Gastrocnemius medialis (tissue), 4 donors: ENCODE measurements around the gene CAMK4. TPM values are rescaled to one million over a fixed set of nuclear protein-coding genes. Genes with fewer than 3 reads are reported as not detected.

Experiments used
- ATAC-seq, 2 donors: fragments of 150-250 bp; one replicate each; pipeline ENCODE4 v1.9.1; 2016
- DNase-seq, 2 donors: peaks; one replicate each; pipeline ENCODE4 v3.0.0-alpha.2; 2019
- H3K27ac ChIP-seq, 4 donors: fragments of 200-600 bp; sonication (generic); 1 replicate in 1 of 4; 2 replicates in 3 of 4; pipeline ENCODE4 v1.5.1; 2016 to 2018; ENCODE audit warnings: mild to moderate bottlenecking in 2 of 4, moderate library complexity in 1 of 4
- H3K27me3 ChIP-seq, 3 donors: fragments of 200-600 bp; sonication (generic) in 2 of 3; 1 replicate in 1 of 3; 2 replicates in 2 of 3; pipeline versions ENCODE4 v1.5.1 to v1.6.0; 2016 to 2019; ENCODE audit warnings: mild to moderate bottlenecking in 1 of 3, moderate library complexity in 1 of 3
- H3K36me3 ChIP-seq, 2 donors: fragments of 200-600 bp; sonication (generic) in 1 of 2; one replicate each; pipeline ENCODE4 v1.5.1; 2017 to 2018
- H3K4me1 ChIP-seq, 2 donors: fragments of 200-600 bp; sonication (generic) in 1 of 2; one replicate each; pipeline ENCODE4 v1.5.1; 2016 to 2017; ENCODE audit warnings: mild to moderate bottlenecking in 2 of 2
- H3K4me3 ChIP-seq, 4 donors: fragments of 200-600 bp; sonication (generic) in 3 of 4; 1 replicate in 1 of 4; 2 replicates in 3 of 4; pipeline ENCODE4 v1.5.1; 2016 to 2019; ENCODE audit warnings: mild to moderate bottlenecking in 2 of 4
- H3K9me3 ChIP-seq, 3 donors: fragments of 200-600 bp; sonication (generic) in 2 of 3; 1 replicate in 1 of 3; 2 replicates in 2 of 3; pipeline ENCODE4 v1.5.1; 2016 to 2019
- CTCF ChIP-seq, 5 experiments: fragments of 450-650 bp in 3 of 5; fragments of 200-600 bp in 2 of 5; sonication (generic) in 2 of 5; IDR thresholded peaks in 4 of 5; conservative IDR thresholded peaks in 1 of 5; 1 replicate in 4 of 5; 2 replicates in 1 of 5; pipeline ENCODE4 v1.5.1; 2016 to 2019; ENCODE audit warnings: antibody characterized with exemption in 5 of 5, mild to moderate bottlenecking in 3 of 5, moderate library complexity in 3 of 5
- POLR2A ChIP-seq, 2 donors: fragments of 450-650 bp; IDR thresholded peaks; one replicate each; pipeline ENCODE4 v1.6.1; 2017; ENCODE audit warnings: antibody characterized with exemption in 2 of 2, mild to moderate bottlenecking in 2 of 2, moderate library complexity in 2 of 2
- in situ Hi-C, 4 donors: fragments of 200-750 bp; cut with MboI; loops; one replicate each; pipeline versions ENCODE4 v1.15.0 to v1.8.0; 2017; ENCODE audit warnings: low sequenced_read_pairs in 4 of 4
- intact Hi-C: fragments of 100-400 bp; cut with DNase I; formaldehyde crosslinking; loops from one replicate; pipeline ENCODE4 v1.15.1; 2023; ENCODE audit warnings: low total_unique reads
- total RNA-seq, 4 donors: library from RNA; depleted of rRNA; stranded (reverse); fragments of >200 nt; gene quantifications; one replicate each; pipeline versions ENCODE4 v1.1.0 to v1.2.3, GENCODE V29; 2016

CAMK4 gene
- total RNA-seq, 4 donors from 2014 or later: 0.27 to 1.0 (median 0.72) TPM

GRCh38 chr5:111231119-111231518, 6.9 kb downstream of the CAMK4 start:
- Histone ChIP-seq H3K27me3 (peaks cover 0 to 9% (median 4%) of the 10 kb centered on the region in 3 donors), H3K4me1 (no peaks in the 10 kb centered on the region), H3K4me3 (no peak overlapping the region), H3K27ac (no peak overlapping the region), H3K36me3 (no peaks in the 10 kb centered on the region), H3K9me3 (no peaks in the 10 kb centered on the region)
- TF ChIP-seq CTCF (IDR thresholded peaks at IDR 0.05 in 4 of 5, conservative IDR thresholded peaks at IDR 0.05 in 1 of 5) (no peak), POLR2A (IDR thresholded peaks at IDR 0.05) (no peak)
- in situ Hi-C loops: no loop called here
- intact Hi-C loops: no loop called here
- no peak for DNase-seq
- ATAC-seq: no peak

DNA sequence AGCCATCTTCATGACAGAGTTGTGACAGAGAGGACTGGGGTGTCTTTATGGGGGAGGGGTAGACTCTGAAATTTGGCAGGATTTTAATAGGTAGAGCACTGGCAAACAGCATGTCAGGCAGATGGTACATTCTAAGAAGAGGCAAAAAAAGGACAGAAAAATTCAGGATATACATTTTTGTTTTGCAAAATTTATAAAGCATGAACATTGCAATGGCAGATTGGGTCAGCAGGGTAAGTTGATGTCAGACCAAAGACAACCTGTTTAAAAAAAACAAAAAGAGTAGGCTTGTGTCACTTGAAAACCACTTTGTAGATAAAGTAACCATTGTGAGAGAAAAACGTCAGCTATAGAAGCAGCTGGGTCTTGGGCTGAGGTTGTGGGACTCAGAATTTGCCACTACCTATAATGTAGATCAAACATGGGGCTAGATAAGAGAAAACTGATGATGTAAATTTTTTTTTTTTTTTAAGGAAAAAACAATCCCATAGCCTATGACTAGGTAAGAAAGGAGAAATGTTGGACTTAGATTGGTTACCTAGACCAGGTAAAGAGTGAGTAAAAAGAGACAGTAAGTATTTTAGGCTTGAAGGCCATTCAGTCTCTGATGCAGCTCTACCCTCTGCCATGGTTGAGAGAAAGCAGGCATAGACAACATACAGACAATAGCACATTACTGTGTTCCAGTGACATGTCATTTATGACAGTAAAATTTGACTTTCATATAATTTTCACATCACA, 8.3 kb downstream of the CAMK4 start:
- H3K36me3 ChIP-seq: no peaks in the 10 kb centered on the region
- intact Hi-C loops: no loop called here
- H3K4me1 ChIP-seq: no peaks in the 10 kb centered on the region
- no peak for ATAC-seq
- H3K27me3 ChIP-seq: no peaks in the 10 kb centered on the region
- no peak overlapping the region for H3K4me3 ChIP-seq
- no peak for TF ChIP-seq CTCF (IDR thresholded peaks at IDR 0.05 in 4 of 5, conservative IDR thresholded peaks at IDR 0.05 in 1 of 5)
- TF ChIP-seq POLR2A (IDR thresholded peaks at IDR 0.05): no peak
- no peak for DNase-seq
- in situ Hi-C loops: no loop called here
- no peak overlapping the region for H3K27ac ChIP-seq
- no peaks in the 10 kb centered on the region for H3K9me3 ChIP-seq

DNA sequence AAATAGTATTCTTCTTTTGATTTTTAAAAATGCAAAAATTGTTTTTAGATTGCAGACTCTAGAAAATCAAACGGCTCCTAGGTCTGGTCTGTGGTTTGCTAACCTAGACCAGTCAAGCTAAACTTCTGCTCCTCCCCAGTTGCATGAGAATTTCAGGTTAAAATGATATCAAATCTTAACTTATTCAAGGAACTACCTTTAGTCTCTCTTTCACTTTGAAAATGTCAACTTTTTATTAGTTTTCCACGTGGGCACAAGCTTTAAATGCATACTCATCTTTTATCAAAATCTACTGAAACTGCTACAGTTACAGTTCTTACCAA, 8.8 kb downstream of the CAMK4 start:
- Histone ChIP-seq H3K27ac (no peak overlapping the region), H3K27me3 (no peaks in the 10 kb centered on the region), H3K4me3 (no peak overlapping the region), H3K9me3 (no peaks in the 10 kb centered on the region), H3K36me3 (no peaks in the 10 kb centered on the region), H3K4me1 (no peaks in the 10 kb centered on the region)
- no peak for ATAC-seq
- in situ Hi-C loops: no loop called here
- intact Hi-C loops: no loop called here
- DNase-seq: no peak
- no peak for TF ChIP-seq CTCF (IDR thresholded peaks at IDR 0.05 in 4 of 5, conservative IDR thresholded peaks at IDR 0.05 in 1 of 5)
- TF ChIP-seq POLR2A (IDR thresholded peaks at IDR 0.05): no peak

DNA sequence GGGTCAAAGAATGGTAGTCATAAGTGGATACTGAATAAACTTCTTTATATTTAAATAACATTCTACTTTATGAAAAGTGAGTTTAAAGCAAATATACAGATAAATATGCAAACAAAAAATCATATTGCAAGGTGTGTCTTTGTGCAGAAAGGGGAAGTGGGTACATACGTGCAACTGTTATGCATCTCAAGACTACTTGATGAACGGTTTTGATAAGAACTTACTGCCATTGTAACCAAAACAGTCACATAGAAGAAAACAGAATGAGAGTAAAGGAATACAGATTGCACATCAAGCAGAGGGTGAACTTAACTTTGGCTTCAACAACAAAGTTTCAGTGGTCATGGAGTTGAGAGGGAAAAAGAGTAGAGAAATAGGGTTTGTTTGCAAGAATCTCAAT, 9.9 kb downstream of the CAMK4 start:
- H3K4me1 ChIP-seq: no peaks in the 10 kb centered on the region
- no peaks in the 10 kb centered on the region for H3K36me3 ChIP-seq
- in situ Hi-C loops (no loop called here), intact Hi-C loops (no loop called here)
- no peak for ATAC-seq
- no peaks in the 10 kb centered on the region for H3K27me3 ChIP-seq
- H3K9me3 ChIP-seq: no peaks in the 10 kb centered on the region
- H3K27ac ChIP-seq: no peak overlapping the region
- no peak overlapping the region for H3K4me3 ChIP-seq
- no peak for TF ChIP-seq CTCF (IDR thresholded peaks at IDR 0.05 in 4 of 5, conservative IDR thresholded peaks at IDR 0.05 in 1 of 5)
- no peak for TF ChIP-seq POLR2A (IDR thresholded peaks at IDR 0.05)
- DNase-seq: no peak

DNA sequence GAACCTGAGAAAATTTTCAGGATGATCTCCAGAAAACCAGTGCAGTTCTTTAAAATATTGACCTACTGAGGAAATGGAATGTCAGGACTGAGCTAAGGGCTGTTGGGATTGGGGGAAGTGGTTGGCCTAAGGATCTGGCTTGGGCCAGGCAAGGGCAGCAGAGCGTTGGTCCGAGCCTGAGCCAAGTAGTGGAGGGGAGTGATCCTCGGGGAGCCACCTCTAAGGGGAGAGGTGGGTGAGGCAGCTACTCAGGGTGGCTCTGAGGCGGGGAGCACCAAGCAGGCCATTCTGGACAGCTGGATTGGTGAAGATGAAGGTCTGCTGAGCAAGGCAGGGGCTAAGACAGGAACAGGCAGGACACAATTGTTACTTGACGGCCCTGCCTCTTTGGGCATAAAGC, 11.5 kb downstream of the CAMK4 start:
- Histone ChIP-seq H3K9me3 (no peaks in the 10 kb centered on the region), H3K36me3 (no peaks in the 10 kb centered on the region), H3K27ac (no peak overlapping the region), H3K27me3 (no peaks in the 10 kb centered on the region), H3K4me1 (no peaks in the 10 kb centered on the region), H3K4me3 (no peak overlapping the region)
- in situ Hi-C loops: no loop called here
- DNase-seq (no peak), ATAC-seq (no peak)
- intact Hi-C loops: no loop called here
- TF ChIP-seq CTCF (IDR thresholded peaks at IDR 0.05 in 4 of 5, conservative IDR thresholded peaks at IDR 0.05 in 1 of 5) (no peak), POLR2A (IDR thresholded peaks at IDR 0.05) (no peak)
